Ovary (tissue), 9 donors: ENCODE data around the gene TENT5C. TPM values are rescaled to one million over a fixed set of nuclear protein-coding genes. Genes with fewer than 3 reads are reported as not detected.

Experiments used
- DNase-seq, 5 donors: peaks; one replicate each; pipeline ENCODE4 v3.0.0-alpha.2; 2019 to 2020
- H3K27ac ChIP-seq, 2 donors: fragments of 200-600 bp; one replicate each; pipeline versions ENCODE4 v1.5.1 to v1.8.0; 2019 to 2022
- H3K27me3 ChIP-seq: fragments of 200-600 bp; one replicate; pipeline ENCODE4 v1.8.0; 2022
- H3K36me3 ChIP-seq: fragments of 200-600 bp; sonication (generic); one replicate; pipeline ENCODE4 v1.5.1; 2019
- H3K4me1 ChIP-seq: one replicate; pipeline ENCODE4 v1.8.1; 2013; ENCODE audit warnings: mild to moderate bottlenecking, moderate library complexity; ENCODE audit not compliant: insufficient read depth
- H3K4me3 ChIP-seq: fragments of 200-600 bp; sonication (generic); one replicate; pipeline ENCODE4 v1.5.1; 2017
- H3K9me3 ChIP-seq, 2 donors: fragments of 200-600 bp in 1 of 2; sonication (generic) in 1 of 2; one replicate each; pipeline versions ENCODE4 v1.5.1 to v1.8.1; 2013 to 2019; ENCODE audit warnings: mild to moderate bottlenecking in 1 of 2, moderate library complexity in 1 of 2
- CTCF ChIP-seq, 3 donors: fragments of 450-650 bp in 2 of 3; fragments of 200-600 bp in 1 of 3; IDR thresholded peaks; one replicate each; pipeline versions ENCODE4 v1.5.1 to v1.8.0; 2016 to 2022; ENCODE audit warnings: antibody characterized with exemption in 3 of 3, mild to moderate bottlenecking in 1 of 3
- EP300 ChIP-seq: sonication (generic); formaldehyde crosslinking; IDR thresholded peaks from one replicate; pipeline ENCODE4 v1.6.1; 2017; ENCODE audit warnings: antibody characterized with exemption
- POLR2A ChIP-seq: fragments of 450-650 bp; IDR thresholded peaks from one replicate; pipeline ENCODE4 v1.6.1; 2017; ENCODE audit warnings: antibody characterized with exemption, mild to moderate bottlenecking, moderate library complexity
- WGBS, 3 donors: extraction: QIAGEN DNeasy Blood & Tissue Kit in 1 of 3; methylation state at CpG; one replicate each; pipeline versions ENCODE4 v1.1.5 to v1.1.7; 2013 to 2017; 5-methylcytosine and 5-hydroxymethylcytosine counted together
- intact Hi-C, 4 donors: fragments of 100-400 bp; cut with DNase I; formaldehyde crosslinking; loops; one replicate each; pipeline versions ENCODE4 v1.11.0 to v1.15.1; 2022 to 2023
- polyA plus RNA-seq, 2 donors: library from polyadenylated mRNA; stranded (reverse); fragments of 200-250 nt in 1 of 2; fragments of 350-450 nt in 1 of 2; fragmentation: Illumina TruSeq in 1 of 2; extraction: RNeasy Lipid Tissue Mini Kit (QIAGEN cat#74804) in 1 of 2; gene quantifications; one replicate each; pipeline ENCODE4 v1.2.3, GENCODE V29; 2013 to 2014
- total RNA-seq, 7 donors: library from RNA; depleted of rRNA in 2 of 7; stranded (reverse); fragments of >200 nt in 2 of 7; fragmentation: NEBNext Ultra II Directional in 3 of 7; extraction: Animal tissue kit (Norgen Biotek cat#: 25700) in 3 of 7; gene quantifications; one replicate each; pipeline versions ENCODE4 v1.1.0 to v1.2.4, GENCODE V29; 2016 to 2023
- donor health status: DM: no; HTN: no; CAD: no; lungs with moderate emphysema.
- donor health status: DM: no; HTN: no; CAD: no.
- donor health status: Bipolar disorder and iron deficiency.
- donor health status: DM: yes; HTN: yes; CAD: no.
- donor health status: DM: no; HTN: no; CAD: no.
- donor health status: DM: yes; HTN: yes; CAD: no.

TENT5C gene
- total and polyA plus RNA-seq, 9 donors: 2.6 to 24.7 (median 11.4) TPM

GRCh38 chr1:117636637-117637425 is 31.0 kb downstream of the TENT5C start:
- intact Hi-C loops: no loop called here
- no peaks in the 10 kb centered on the region for H3K36me3 ChIP-seq
- no peaks in the 10 kb centered on the region for H3K4me1 ChIP-seq
- no peaks in the 10 kb centered on the region for H3K9me3 ChIP-seq
- no peak for DNase-seq
- no peak for TF ChIP-seq CTCF (IDR thresholded peaks at IDR 0.05)
- H3K27me3 ChIP-seq: no peaks in the 10 kb centered on the region
- 86 to 89% (median 86%) methylated on average over 8 of the region's 8 CpGs for WGBS, 3 donors
- no peak overlapping the region for H3K4me3 ChIP-seq
- H3K27ac ChIP-seq: no peak overlapping the region

- no peak for DNase-seq
- no peak overlapping the region for H3K27ac ChIP-seq
- H3K27me3 ChIP-seq: no peaks in the 10 kb centered on the region
- H3K4me3 ChIP-seq: no peak overlapping the region
- no peaks in the 10 kb centered on the region for H3K36me3 ChIP-seq
- H3K4me1 ChIP-seq: no peaks in the 10 kb centered on the region
- TF ChIP-seq EP300: no peak
- TF ChIP-seq CTCF (IDR thresholded peaks at IDR 0.05): no peak
- TF ChIP-seq POLR2A: no peak
- WGBS, 3 donors: 0 to 25% (median 0%) methylated on average over 1 of the region's 1 CpG
- intact Hi-C loops: no loop called here
- H3K9me3 ChIP-seq: no peaks in the 10 kb centered on the region
These were observed 32.3 kb downstream of the TENT5C start for GRCh38 chr1:117638141-117638540.

GRCh38 chr1:117638759-117639158 is 32.9 kb downstream of the TENT5C start:
- H3K27ac ChIP-seq: no peak overlapping the region
- no peaks in the 10 kb centered on the region for H3K36me3 ChIP-seq
- no peaks in the 10 kb centered on the region for H3K9me3 ChIP-seq
- 60 to 77% (median 62%) methylated on average over 4 of the region's 4 CpGs for WGBS, 3 donors
- intact Hi-C loops: no loop called here
- no peak for DNase-seq
- H3K27me3 ChIP-seq: no peaks in the 10 kb centered on the region
- H3K4me1 ChIP-seq: no peaks in the 10 kb centered on the region
- no peak for TF ChIP-seq CTCF (IDR thresholded peaks at IDR 0.05)
- TF ChIP-seq EP300: no peak
- TF ChIP-seq POLR2A: no peak
- no peak overlapping the region for H3K4me3 ChIP-seq

- H3K27me3 ChIP-seq: no peaks in the 10 kb centered on the region
- no peaks in the 10 kb centered on the region for H3K9me3 ChIP-seq
- H3K27ac ChIP-seq: no peak overlapping the region
- intact Hi-C loops: no loop called here
- TF ChIP-seq POLR2A (no peak), CTCF (IDR thresholded peaks at IDR 0.05) (no peak), EP300 (no peak)
- H3K4me3 ChIP-seq: no peak overlapping the region
- 78 to 90% (median 79%) methylated on average over 4 of the region's 4 CpGs for WGBS, 3 donors
- no peak for DNase-seq
- H3K4me1 ChIP-seq: no peaks in the 10 kb centered on the region
- no peaks in the 10 kb centered on the region for H3K36me3 ChIP-seq
These were observed 33.9 kb downstream of the TENT5C start for GRCh38 chr1:117639741-117640140.
